CD4-positive, alpha-beta T cell treated with Interleukin-15 for 1 hour (primary cell): Measurements from ENCODE around the gene TH.

Source experiments
- DNase-seq: peaks from one replicate; pipeline ENCODE4 v3.0.0-alpha.2; 2020

TH gene

GRCh38 chr11:2177076-2177475, 5.5 kb upstream of the TH start:
- no peak for DNase-seq

DNA sequence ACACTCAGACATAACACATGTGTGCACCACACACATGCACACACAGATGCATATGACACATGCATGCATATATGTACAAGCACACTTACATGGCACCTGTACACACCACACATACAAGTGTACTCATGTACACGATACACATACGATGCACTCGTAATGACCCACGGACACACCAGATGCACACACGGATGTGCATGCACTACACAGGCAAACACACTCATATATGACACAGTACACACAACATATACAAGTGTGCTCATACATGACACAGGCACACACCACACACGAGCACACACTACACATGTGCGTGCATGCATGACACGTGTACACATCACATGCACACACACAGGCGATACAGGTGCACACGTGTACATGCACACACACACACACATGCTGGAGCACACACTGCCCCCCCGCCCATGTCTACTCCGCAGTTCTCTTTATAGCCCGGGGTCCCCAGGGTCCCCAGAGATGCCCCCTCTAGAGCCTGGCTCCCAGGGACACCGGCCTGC, 4.8 kb upstream of the TH start:
- DNase-seq = no peak

GRCh38 chr11:2175659-2176058, 4.0 kb upstream of the TH start:
- no peak for DNase-seq

- no peak for DNase-seq
These were observed 2.7 kb upstream of the TH start for GRCh38 chr11:2174361-2174760.

DNA sequence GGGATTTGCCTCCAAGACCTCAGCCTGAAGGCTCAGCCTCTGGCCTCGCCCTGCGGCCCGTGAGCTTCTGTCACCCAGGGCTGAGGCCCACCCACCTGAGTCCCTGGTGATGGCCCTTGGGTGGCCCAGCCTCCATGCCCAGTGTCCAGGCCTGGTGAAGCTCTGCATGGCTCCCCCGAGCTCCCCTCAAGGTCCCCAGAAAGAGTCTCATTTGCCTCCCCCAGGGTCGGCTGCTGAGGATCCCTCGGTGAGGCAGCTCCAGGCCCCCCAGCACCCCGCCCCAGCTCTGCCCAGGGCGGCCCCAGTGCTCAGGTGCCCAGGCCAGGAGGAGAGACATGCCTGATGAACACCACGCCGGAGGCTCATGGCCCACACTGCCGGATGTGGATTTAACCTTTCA, 2.1 kb upstream of the TH start:
- DNase-seq = no peak

DNA sequence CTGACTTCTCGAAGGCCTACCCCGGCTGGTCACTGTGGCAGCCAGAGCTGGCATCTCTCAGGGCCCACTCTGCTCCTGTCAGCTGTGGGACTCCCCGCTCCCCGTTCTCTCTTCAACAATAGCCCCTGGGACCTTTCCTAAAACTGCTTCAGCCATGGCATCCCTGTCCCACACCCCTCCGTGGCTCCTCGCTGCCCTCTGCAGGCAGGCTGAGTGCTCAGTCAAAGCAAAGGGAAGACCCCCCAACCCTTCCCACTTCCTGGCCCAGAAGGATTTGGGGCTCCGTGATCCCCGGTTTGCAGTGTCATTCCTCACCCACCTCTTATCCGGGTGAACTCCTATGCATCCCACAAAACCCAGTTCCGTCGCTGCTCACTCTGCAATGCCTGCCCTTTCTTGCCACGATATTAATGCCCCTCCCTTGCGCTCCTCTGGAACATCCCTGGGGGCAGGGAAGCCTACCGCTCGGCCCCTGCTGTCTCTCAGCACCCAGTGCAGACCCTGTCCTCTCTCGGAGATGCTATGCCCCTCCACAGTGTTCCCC, 1.6 kb upstream of the TH start:
- DNase-seq = no peak

DNA sequence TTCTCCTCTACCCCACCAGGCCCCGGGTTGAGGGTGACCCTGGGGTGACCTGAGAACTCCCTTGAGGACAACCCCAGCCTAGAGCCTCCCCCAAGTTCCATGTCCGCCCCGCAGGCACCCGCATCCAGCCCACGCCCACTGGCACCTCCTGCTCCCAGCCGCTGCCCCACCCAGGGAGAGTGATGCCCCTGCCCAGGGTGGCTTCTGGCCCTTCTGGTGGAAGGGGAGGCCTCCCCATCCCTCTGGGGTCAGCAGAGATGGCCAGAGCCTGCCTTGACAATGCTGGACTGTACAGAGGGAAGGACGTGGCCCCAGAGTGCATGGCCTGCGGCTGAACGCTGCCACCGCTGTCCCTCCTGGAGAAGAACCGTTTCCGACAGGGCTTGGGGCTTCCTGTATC, 1.1 kb upstream of the TH start:
- no peak for DNase-seq

- DNase-seq = no peak
These were observed 1.7 kb downstream of the TH start for GRCh38 chr11:2169626-2170570.

DNA sequence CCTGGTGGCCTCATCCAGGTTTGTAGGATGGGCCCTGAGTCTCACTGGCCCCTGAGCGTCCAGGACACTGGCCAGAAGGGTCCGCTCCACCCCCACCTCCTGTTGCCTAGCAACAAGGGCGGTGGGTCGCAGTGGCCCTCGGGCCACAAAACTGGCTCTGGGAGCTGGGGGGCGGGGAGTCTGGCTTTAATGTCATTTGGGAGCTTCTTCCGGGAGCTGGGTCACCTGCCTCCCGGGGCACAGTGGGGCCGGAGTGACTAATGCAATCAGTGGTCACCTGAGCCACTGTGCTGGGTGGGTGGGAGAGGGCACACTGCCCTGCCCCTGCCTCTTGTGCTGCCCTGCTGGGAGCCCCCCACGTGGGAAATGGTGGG, 2.6 kb downstream of the TH start:
- no peak for DNase-seq

DNA sequence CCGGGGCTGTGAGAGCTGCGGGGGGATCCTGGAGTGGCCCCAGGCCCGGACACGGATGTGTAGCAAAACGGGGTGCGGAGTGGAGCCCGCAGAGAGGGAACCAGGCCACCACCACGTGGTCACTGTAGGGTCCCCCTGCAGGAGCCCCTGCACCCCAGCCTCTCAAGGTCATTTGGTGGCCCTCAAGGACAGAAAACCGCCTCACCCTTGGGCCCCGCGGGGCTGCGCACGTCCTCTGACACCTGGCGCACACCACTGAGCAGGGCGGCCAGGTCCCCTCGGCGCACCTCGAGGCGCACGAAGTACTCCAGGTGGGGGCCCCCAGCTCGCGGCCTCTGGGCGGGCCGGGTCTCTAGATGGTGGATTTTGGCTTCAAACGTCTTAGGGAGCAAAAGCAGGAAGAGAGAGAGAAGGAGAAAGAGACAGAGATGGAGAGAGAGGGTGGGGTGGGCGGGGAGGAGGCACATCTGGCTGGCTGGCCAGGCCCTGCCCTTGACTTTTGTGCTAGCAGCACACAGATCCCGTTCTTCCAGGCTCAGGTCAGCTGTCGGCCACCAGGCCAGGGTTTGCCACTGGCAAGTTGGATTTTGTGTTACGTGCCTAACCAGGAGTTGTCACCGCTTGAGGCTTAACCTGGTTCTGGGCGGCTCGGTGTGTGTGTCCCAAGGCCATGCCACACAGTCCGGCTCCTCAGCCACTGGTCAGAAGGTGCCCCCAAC, 3.2 kb downstream of the TH start:
- DNase-seq = no peak

- no peak for DNase-seq
These were observed 4.2 kb downstream of the TH start for GRCh38 chr11:2167141-2168045.

- DNase-seq = peak; percentile 23
These were observed 5.3 kb downstream of the TH start for GRCh38 chr11:2166091-2166851.

- no peak for DNase-seq
These were observed 6.0 kb downstream of the TH start for GRCh38 chr11:2165571-2165970.

GRCh38 chr11:2164861-2165555, 6.6 kb downstream of the TH start:
- no peak for DNase-seq

DNA sequence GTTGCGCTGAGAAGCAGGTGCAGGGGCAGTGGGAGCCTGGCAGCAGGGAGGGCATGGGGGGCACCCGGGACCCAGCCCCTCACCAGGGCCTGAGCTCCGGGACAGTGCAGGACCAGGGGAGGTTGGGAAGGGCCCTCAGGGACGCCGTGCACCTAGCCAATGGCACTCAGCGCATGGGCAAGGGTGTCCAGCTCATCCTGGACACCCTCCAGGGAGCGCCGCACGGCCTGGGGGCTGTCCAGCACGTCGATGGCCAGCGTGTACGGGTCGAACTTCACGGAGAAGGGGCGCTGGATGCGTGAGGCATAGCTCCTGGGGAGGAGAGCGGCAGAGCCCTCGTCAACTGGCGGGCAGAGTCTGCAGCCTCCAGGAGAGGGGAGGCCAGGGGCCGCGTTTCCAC, 7.5 kb downstream of the TH start:
- no peak for DNase-seq

DNA sequence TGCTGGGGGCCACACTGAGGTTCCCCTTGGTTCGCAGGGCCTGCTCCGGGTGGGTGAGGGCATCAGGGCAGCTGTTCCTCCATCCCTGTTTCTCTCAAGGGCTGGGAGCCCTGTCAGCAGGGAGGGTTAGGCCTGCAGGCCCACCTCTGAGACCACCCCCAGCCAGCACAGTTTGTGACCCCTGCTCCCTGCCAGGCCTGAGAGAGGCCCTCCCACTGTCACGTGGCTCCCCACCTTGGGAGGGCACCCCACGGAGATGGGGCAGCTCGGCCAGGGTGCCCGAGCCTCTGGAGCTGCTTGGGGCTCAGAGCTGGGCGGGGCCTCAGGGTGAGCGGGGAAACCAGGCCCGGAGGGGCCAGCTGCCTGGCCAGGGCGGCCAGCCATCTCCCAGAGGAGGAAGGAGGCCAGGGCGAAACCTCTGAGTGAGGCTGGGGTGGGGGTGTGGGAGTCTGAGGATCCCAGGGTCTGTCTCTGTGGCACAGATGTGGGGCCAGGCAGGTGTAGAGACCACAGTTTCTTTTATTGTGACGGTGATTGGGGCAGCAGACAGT, 8.1 kb downstream of the TH start:
- DNase-seq = no peak

GRCh38 chr11:2160736-2161259, 10.8 kb downstream of the TH start, which contains the start of gene INS:
Gene INS, minus strand, starts transcription at chr11:2161209. Its CDS starts 238 bp downstream, at chr11:2160971.
- no peak for DNase-seq

- DNase-seq = no peak
These were observed 11.8 kb downstream of the TH start for GRCh38 chr11:2159536-2160413.

DNA sequence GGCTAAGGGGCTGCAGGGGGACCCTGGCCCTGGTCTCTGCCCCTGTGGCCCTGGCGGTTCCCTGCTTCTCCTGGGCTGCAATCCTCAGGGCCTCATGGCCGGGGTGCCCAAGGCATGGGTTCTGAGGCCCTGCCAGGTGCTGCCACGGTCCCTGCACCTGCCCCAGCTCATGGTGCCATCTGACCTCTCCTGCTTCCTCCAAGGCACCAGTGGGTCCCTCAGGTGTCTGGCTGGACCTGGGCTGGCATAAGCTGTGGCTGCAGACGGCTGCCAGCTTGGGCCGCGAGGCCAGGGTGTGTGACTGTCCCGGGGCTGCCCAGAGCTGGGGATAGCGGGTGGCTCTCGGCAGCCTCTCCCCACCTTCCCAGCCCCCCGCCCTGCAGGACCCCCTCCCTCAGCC, 12.6 kb downstream of the TH start:
- DNase-seq = no peak
